DND-41 (cell line): ENCODE data around the gene SAMD4A.

ENCODE experiments used
- CTCF ChIP-seq: IDR thresholded peaks from 2 replicates; pipeline ENCODE4 v1.5.1; 2012; ENCODE audit warnings: borderline replicate concordance, low read length, moderate library complexity, mild to moderate bottlenecking; ENCODE audit not compliant: poor library complexity, severe bottlenecking; ENCODE audit errors: extremely low read depth
- EZH2 ChIP-seq: IDR thresholded peaks from 3 replicates; pipeline ENCODE4 v1.6.1; 2012; ENCODE audit warnings: borderline replicate concordance, low read depth, mild to moderate bottlenecking, moderate library complexity, low read length, inconsistent platforms; ENCODE audit not compliant: severe bottlenecking

GRCh38 chr14:54533100-54533499 lies 33.8 kb upstream of the SAMD4A start:
- TF ChIP-seq CTCF (no peak), EZH2 (no peak)
